ENCODE results near the gene MX1. TPM values are rescaled to one million over a fixed set of nuclear protein-coding genes. Genes with fewer than 3 reads are reported as not detected.

The MX1 gene
- total and polyA plus RNA-seq, 8 donors: 4.9 to 21.4 (median 11.2) TPM

DNA sequence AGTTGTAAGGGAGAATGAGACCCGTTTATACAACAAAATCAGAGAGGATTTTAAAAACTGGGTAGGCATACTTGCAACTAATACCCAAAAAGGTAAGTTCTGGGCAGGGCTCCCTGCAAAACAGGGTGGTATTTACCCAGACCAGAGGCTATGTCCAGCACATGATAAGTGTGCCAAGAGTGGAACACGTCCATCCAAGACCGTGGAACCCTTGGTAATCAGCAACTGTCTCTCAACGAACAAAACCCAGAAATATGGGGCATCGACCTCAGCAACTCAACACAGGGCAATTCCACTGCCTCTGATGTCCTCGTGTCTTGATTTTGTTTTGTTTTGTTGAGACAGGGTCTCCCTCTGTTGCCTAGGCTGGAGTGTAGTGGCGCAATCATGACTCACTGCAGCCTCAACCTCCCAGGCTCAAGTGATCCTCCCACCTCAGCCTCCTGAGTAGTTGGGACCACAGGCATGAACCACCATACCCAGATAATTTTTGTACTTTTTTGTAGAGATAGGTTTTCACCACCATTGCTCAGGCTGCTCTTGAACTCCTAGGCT lies 26.7 kb upstream of the MX1 start:
- TF ChIP-seq, protein P1, sequence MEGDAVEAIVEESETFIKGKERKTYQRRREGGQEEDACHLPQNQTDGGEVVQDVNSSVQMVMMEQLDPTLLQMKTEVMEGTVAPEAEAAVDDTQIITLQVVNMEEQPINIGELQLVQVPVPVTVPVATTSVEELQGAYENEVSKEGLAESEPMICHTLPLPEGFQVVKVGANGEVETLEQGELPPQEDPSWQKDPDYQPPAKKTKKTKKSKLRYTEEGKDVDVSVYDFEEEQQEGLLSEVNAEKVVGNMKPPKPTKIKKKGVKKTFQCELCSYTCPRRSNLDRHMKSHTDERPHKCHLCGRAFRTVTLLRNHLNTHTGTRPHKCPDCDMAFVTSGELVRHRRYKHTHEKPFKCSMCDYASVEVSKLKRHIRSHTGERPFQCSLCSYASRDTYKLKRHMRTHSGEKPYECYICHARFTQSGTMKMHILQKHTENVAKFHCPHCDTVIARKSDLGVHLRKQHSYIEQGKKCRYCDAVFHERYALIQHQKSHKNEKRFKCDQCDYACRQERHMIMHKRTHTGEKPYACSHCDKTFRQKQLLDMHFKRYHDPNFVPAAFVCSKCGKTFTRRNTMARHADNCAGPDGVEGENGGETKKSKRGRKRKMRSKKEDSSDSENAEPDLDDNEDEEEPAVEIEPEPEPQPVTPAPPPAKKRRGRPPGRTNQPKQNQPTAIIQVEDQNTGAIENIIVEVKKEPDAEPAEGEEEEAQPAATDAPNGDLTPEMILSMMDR (IDR thresholded peaks at IDR 0.05): no peak
- Histone ChIP-seq H3K27me3 (no peaks in the 10 kb centered on the region), H3K4me1 (no peaks in the 10 kb centered on the region)

DNA sequence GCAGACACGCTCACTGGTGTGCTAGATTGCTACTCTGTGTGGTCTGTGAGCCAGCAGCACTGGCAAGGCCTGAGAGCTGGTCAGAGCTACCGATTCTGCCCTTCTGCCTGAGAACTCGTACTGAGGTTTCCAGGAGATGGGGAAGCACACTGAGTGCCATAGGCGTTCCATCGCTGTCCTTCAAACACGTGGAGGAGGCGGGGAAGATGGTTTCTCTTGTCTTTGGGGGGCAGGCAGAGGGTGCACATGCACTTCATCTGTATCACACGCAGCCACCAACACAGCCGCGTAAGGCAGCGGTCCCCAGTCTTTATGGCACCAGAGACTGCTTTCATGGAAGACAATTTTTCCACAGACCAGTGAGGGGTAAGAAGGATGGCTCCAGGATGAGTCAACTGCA lies 23.8 kb upstream of the MX1 start:
- no peak for FAIRE-seq
- ATAC-seq: no peak
- intact Hi-C loops (cut with DNase I): no loop called here

More for the DNA sequence above, 26.7 kb upstream of the MX1 start:
- intact Hi-C loops (cut with DNase I): no loop called here
- Histone ChIP-seq H3K27ac (no peak overlapping the region), H3K9me3 (no peaks in the 10 kb centered on the region), H3K36me3 (no peaks in the 10 kb centered on the region), H3K4me3 (no peak overlapping the region)
- no peak for DNase-seq
- no peak for FAIRE-seq
- no peak for ATAC-seq
- 89 to 95% methylated on average over 7 of the region's 7 CpGs for WGBS, 2 donors

DNA sequence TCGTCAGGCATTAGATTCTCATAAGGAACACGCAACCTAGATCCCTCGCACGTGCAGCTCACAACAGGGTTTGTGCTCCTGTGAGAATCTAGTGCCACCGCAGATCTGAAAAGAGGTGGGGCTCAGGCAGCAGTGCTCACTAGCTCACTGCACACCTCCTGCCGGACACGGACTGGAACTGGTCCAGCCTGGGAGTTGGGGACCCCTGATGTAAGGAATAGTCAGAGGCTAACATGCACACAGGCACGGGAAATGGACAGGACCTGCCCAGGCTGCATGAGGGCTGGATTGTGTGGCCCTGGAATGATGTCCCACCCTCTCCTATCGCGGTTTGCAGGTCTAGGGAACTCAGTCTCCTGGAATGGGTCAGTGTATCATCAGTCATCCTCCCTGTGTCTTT lies 23.2 kb upstream of the MX1 start:
- no peak for FAIRE-seq
- Histone ChIP-seq H3K4me3 (no peak overlapping the region), H3K27me3 (no peaks in the 10 kb centered on the region), H3K9me3 (no peaks in the 10 kb centered on the region), H3K4me1 (no peaks in the 10 kb centered on the region), H3K27ac (no peak overlapping the region), H3K36me3 (no peaks in the 10 kb centered on the region)
- intact Hi-C loops (cut with DNase I): no loop called here
- TF ChIP-seq, protein P1 (IDR thresholded peaks at IDR 0.05): no peak
- no peak for DNase-seq
- ATAC-seq: no peak
- WGBS, 2 donors: 88 to 89% methylated on average over 10 of the region's 10 CpGs

More for the DNA sequence above, 23.8 kb upstream of the MX1 start:
- H3K36me3 ChIP-seq: no peaks in the 10 kb centered on the region
- WGBS, 2 donors: 87 to 88% methylated on average over 11 of the region's 11 CpGs
- H3K9me3 ChIP-seq: no peaks in the 10 kb centered on the region
- TF ChIP-seq, protein P1 (IDR thresholded peaks at IDR 0.05): no peak
- H3K4me3 ChIP-seq: no peak overlapping the region
- no peak overlapping the region for H3K27ac ChIP-seq
- no peaks in the 10 kb centered on the region for H3K27me3 ChIP-seq
- H3K4me1 ChIP-seq: no peaks in the 10 kb centered on the region
- DNase-seq: no peak

DNA sequence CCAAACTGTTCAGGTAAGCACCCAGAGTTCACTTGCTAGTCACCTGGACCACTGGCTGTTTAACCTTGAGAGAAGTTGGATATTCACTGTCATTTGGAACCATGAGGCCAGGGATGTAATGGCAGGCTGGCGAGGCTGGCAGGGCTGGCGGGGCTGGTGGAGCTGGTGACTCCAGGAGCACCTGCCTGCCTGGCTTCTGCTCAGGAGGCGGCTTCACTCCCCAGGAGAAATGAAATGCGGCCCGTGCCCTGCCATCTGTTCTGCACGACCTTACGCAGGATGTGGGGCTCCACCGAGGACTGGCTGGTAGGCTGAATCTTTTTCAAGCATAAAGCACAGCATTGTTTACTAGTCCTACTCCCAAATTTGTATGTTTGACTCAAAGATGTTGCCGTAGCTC lies 22.7 kb upstream of the MX1 start:
- H3K4me1 ChIP-seq: no peaks in the 10 kb centered on the region
- H3K27ac ChIP-seq: no peak overlapping the region
- WGBS, 2 donors: 93% methylated on average over 9 of the region's 9 CpGs
- H3K27me3 ChIP-seq: no peaks in the 10 kb centered on the region
- DNase-seq (no peak), FAIRE-seq (no peak), ATAC-seq (no peak)
- H3K36me3 ChIP-seq: no peaks in the 10 kb centered on the region
- no peaks in the 10 kb centered on the region for H3K9me3 ChIP-seq
- no peak overlapping the region for H3K4me3 ChIP-seq
- intact Hi-C loops (cut with DNase I): no loop called here
- TF ChIP-seq, protein P1 (IDR thresholded peaks at IDR 0.05): no peak

DNA sequence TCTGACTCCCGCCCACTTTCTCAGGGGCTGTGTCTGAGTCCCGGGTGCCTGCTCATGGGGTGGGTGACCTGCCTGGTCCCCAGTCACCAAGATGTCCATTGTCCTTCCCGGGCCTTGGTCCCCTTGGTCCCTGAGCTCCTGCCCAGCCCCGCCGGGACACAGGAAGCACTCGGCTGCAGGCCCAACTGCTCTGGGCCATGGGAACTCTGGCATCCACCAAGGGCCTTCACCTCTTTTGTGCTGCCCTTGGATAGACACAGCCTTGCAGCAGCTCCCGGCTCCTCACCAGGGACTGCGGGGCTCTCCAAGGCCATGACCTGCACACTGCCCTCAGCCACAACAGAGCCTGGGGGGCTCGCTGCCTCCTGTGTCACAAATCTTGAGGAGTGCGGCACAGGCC lies 22.1 kb upstream of the MX1 start:
- intact Hi-C loops (cut with DNase I): no loop called here
- ATAC-seq: no peak
- WGBS, 2 donors: 92 to 94% methylated on average over 10 of the region's 10 CpGs

More for the DNA sequence above, 22.1 kb upstream of the MX1 start:
- TF ChIP-seq, protein P1 (IDR thresholded peaks at IDR 0.05): no peak
- H3K27me3 ChIP-seq: no peaks in the 10 kb centered on the region
- no peaks in the 10 kb centered on the region for H3K36me3 ChIP-seq
- no peak overlapping the region for H3K27ac ChIP-seq
- no peak overlapping the region for H3K4me3 ChIP-seq
- H3K4me1 ChIP-seq: no peaks in the 10 kb centered on the region
- FAIRE-seq: no peak
- DNase-seq: no peak
- no peaks in the 10 kb centered on the region for H3K9me3 ChIP-seq
